Left colon (tissue), 2 donors: ENCODE measurements around the gene ATP10D. TPM values are rescaled to one million over a fixed set of nuclear protein-coding genes. Genes with fewer than 3 reads are reported as not detected.

ENCODE experiments used
- ATAC-seq: fragments of 200-7000 bp; cut with Tn5 transposase; one replicate; pipeline ENCODE4 v1.9.1; 2020; ENCODE audit warnings: mild to moderate bottlenecking, moderate library complexity
- DNase-seq, 2 donors: peaks; one replicate each; pipeline ENCODE4 v3.0.0-alpha.2; 2020
- intact Hi-C, 2 donors: fragments of 100-400 bp; cut with DNase I in 1 of 2; cut with micrococcal nuclease in 1 of 2; formaldehyde crosslinking; loops; one replicate each; pipeline versions ENCODE4 v1.11.2 to v1.14.0; 2022; cut with DNase I, micrococcal nuclease
- long read RNA-seq: library from polyadenylated mRNA; unstranded; transcript quantifications from one replicate; pipeline ENCODE4 v2.0.0, GENCODE V29; 2021
- total RNA-seq, 2 donors: library from RNA; stranded (reverse); fragmentation: NEBNext Ultra II Directional; extraction: Animal tissue kit (Norgen Biotek cat#: 25700); gene quantifications; one replicate each; pipeline ENCODE4 v1.2.1, GENCODE V29; 2021
- donor health status: DM: no; HTN: no; CAD: no.
- donor health status: DM: yes; HTN: yes; CAD: no.

The ATP10D gene
- total RNA-seq: 10 to 100 TPM in 1 of 2 donors, 1 to 10 TPM in 1; 9.1 to 15.1 TPM
- long read RNA-seq, partial matches to known transcripts: 1 of 3 reads
- long read RNA-seq, other reads (novel, unspliced or antisense): 1 of 3 reads

DNA sequence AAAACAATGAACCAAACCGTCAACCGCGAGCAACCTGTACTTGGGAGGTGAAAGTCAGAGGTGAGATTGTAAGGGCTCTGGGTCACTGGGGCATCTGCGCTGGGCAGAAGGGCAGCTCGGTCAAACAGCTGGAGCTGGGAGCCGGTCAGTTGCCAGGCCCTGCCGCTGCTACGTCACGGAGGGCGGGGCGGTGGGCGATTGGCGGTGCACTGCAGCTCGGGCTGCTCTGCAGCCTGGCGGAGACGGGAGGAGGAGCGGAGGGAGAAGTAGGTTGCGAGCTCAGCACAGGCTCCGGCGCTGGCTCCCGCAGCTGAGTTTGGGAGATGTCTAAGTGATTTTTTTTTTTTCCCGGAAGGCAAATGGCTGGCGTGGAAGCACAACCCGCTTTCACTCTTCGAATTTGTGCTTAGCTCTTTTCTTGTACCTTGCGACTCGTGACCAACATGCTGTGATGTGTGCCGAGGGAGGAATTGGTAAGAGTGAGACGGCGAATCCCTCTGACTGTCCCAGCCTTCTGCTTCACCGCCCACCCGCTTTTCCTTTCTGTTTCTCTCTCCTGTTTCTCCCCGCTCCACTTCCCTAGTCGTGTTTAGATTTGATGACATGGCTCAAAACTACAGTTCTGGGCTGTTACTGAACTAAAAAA, at the start of gene ATP10D:
TSS of gene ATP10D (plus strand) at position 229 of the 646 bp plus-strand sequence. CDS start 27,266 bp downstream, outside the sequence.
- intact Hi-C loops: no loop called here
- ATAC-seq: peak; percentile 99
- peak; percentile 96 to 97 for DNase-seq

GRCh38 chr4:47442980-47443379, 42.1 kb upstream of the ATP10D start:
- no peak for ATAC-seq
- DNase-seq: peak; percentile 4 to 30
- intact Hi-C loops: no loop called here

- DNase-seq: no peak
- intact Hi-C loops: no loop called here
Measured at GRCh38 chr4:47444031-47444430, 41.0 kb upstream of the ATP10D start.

GRCh38 chr4:47451657-47452056, 33.4 kb upstream of the ATP10D start:
- ATAC-seq: no peak

More at GRCh38 chr4:47444031-47444430, 41.0 kb upstream of the ATP10D start:
- ATAC-seq: no peak

DNA sequence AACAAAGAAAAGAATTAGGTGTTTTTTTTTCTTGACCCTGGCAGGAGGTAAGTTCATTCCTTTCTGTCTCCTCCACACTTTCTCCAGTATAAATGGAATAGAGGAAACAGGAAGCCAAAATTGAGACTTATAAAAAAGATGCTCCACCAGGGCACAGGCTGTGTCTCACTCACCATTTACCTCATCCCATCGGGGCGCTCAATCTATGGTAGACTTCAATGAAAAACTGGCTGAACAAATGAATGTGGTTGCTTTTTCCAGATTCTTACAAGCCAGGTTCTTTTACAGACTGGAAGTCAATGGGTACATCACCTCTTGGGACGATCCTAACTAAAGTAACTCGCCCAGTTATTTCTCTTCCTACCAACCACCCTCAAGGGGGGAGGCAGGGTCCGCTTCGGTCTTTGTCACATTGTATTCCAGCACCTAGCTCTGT, 22.3 kb upstream of the ATP10D start:
- intact Hi-C loops: no loop called here
- DNase-seq (no peak), ATAC-seq (peak; percentile 4)

More at GRCh38 chr4:47451657-47452056, 33.4 kb upstream of the ATP10D start:
- DNase-seq: no peak
- intact Hi-C loops: no loop called here

- intact Hi-C loops: no loop called here
- ATAC-seq (peak; percentile 99), DNase-seq (peak; percentile 97 to 98)
Measured at GRCh38 chr4:47463235-47463956, 21.7 kb upstream of the ATP10D start, which contains the start of gene COMMD8. Gene COMMD8, minus strand, starts transcription at chr4:47463702. Its CDS starts 51 bp downstream, at chr4:47463651.

- no peak for ATAC-seq
- intact Hi-C loops: no loop called here
Measured at GRCh38 chr4:47465004-47465403, 20.1 kb upstream of the ATP10D start.

GRCh38 chr4:47466056-47466785, 18.9 kb upstream of the ATP10D start:
- ATAC-seq (no peak), DNase-seq (no peak)
- intact Hi-C loops: no loop called here

More at GRCh38 chr4:47465004-47465403, 20.1 kb upstream of the ATP10D start:
- DNase-seq: no peak

DNA sequence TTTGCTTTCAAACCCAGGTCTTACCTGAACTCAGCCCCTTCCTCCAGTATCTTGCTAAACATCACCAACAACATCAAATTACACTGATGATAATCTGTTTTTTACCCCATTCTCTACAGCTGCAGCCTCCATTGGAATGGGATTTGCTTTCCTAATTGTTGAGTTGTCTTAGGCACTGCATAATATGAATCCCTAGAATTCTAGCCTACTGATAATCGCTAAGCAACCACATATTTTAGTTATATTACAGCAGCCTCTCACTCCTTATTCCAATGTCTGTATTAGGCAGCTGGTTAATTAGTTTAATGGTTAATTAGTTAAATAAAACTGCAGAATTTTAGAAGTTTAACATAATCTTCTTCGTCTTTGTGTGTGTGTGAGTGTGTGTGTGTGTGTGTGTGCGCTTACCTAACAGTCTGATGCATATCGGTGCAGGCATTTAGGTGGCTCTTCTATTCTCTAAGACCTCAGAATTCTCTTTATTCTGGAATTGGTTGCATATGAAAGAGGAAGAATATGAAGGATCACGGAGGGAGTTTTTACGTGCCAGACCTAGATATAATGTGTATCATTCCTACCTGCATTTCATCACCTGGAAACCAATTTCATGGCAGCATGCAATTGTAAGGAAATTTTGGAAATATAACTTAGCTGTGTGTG, 16.2 kb upstream of the ATP10D start:
- intact Hi-C loops: no loop called here
- no peak for ATAC-seq

DNA sequence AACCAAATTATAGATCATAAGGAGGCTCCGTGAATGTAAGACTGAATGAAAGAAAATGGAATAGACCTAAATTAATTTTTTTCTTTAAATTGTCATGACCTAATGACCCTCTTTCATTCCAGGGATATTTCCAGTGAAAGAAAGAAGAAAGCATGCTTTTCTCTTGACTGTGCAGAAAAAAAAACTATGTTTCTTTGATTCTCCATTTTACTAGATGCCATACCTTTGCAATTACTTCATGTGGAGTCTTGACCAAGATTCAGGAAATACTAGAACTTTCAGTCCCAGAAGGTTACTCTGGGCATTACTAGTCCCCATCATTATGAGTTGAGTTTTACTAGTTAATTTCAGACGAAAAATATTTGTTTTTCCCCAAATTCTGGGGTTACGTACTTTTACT, 15.1 kb upstream of the ATP10D start:
- DNase-seq (no peak), ATAC-seq (no peak)
- intact Hi-C loops: no loop called here

More for the DNA sequence above, 16.2 kb upstream of the ATP10D start:
- DNase-seq: no peak

DNA sequence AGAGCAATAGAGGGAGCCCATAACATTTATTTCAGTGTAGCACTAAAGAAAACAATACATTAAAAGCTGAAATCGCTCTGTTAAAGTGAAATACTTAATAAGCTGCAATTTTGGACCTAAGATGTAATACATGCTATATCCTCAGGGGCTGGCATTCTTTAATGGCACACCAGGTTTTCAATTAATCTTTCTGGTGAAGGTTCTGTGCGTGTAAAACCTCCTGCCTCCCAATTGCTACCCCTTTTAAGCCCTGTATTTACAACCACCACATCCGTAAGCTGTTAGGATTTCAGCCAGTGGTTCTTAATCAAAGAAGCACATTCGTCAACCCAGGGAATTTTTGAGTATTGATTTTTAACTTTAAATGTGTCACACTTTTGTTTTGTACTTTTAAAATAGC, 14.0 kb upstream of the ATP10D start:
- intact Hi-C loops: no loop called here
- DNase-seq (no peak), ATAC-seq (no peak)

GRCh38 chr4:47471591-47471990, 13.5 kb upstream of the ATP10D start:
- DNase-seq: no peak
- intact Hi-C loops: no loop called here
- ATAC-seq: no peak

GRCh38 chr4:47473141-47473750, 11.8 kb upstream of the ATP10D start:
- no peak for DNase-seq
- no peak for ATAC-seq
- intact Hi-C loops: no loop called here

DNA sequence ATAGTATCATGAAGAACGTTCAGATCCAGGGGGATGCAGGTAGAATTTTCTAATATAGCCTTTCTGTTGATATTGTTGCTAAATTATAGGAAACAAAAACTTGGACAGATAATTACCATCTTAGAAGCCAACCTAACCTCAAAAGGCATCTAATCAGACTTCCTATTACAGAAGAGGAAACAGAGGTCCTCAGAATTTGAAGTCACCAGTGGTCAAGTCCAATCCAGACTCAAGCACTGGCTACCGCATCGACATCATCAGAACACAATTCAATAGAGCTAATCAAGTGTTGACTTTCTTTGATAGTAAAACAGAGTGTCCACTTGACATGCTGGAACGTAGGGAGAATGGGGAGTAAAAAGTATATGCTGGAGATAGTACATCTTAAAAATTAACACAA, 10.3 kb upstream of the ATP10D start:
- DNase-seq: no peak
- intact Hi-C loops: no loop called here
- ATAC-seq: no peak

GRCh38 chr4:47475411-47475810, 9.7 kb upstream of the ATP10D start:
- DNase-seq: no peak
- intact Hi-C loops: no loop called here
- no peak for ATAC-seq

DNA sequence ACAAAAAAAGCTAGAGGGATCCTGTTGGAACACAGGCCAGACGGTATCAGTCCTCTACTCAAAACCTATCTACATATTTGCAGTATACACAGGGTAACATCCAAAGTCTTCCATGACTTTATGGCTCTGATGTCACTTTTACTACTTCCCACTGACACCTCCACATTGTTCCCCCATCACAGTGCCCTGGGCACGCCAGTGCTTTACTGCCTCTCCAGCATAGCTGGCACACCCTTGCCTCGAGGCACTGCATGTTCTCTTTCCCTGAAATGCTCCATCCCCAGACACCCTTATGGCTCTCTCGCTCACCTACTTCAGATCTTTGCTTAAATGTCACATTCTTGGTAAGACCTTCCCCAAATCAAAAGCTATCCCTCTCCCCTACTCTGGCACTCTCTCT, 6.3 kb upstream of the ATP10D start:
- ATAC-seq (peak; percentile 91), DNase-seq (peak in 1 of 2 donors; percentile 32)
- intact Hi-C loops: no loop called here

GRCh38 chr4:47482326-47482725, 2.7 kb upstream of the ATP10D start:
- ATAC-seq (no peak), DNase-seq (no peak)
- intact Hi-C loops: no loop called here

DNA sequence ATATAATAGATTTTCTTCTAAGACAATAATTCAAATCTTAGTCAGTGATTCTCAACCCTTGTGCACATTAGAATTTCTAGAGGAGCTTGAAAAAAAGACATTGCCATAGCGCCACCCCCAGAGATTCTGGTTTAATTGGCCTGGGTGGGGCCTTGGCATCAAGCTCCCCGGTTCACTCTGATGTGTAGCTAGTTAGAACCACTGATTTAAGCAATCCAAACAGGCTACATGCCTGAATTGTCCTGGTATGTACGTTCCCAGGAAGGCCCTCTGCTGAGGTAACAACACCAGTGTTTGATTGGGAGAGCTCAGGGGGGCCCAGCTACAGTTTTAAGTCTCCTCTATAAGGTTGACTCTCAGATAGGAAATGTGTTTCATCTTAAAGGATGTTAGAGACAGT, 1.3 kb upstream of the ATP10D start:
- no peak for ATAC-seq
- DNase-seq: no peak
- intact Hi-C loops: no loop called here
